H1 (cell line): ENCODE data around the gene HEXIM1. TPM values are rescaled to one million over a fixed set of nuclear protein-coding genes. Genes with fewer than 3 reads are reported as not detected.

Experiments used
- CTCF ChIA-PET: fragments of 300-600 bp; sonication (Branson Sonifier 250); formaldehyde crosslinking; loops from one replicate; lab custom pipeline; 2021; ENCODE audit not compliant: partially characterized antibody; lab: Charles Lee
- POLR2A ChIA-PET: fragments of 300-600 bp; sonication (Branson Sonifier 250); formaldehyde crosslinking; loops from one replicate; lab custom pipeline; 2021; ENCODE audit warnings: inconsistent platforms; ENCODE audit not compliant: partially characterized antibody; lab: Charles Lee
- DNase-seq, 2 experiments: peaks; one replicate each; pipeline versions ENCODE4 v3.0.0 to v3.0.0-alpha.2; 2010 to 2022; ENCODE audit warnings: low spot score in 2 of 2, low read depth in 1 of 2, mixed read lengths in 1 of 2
- FAIRE-seq: peaks from 2 replicates; lab custom pipeline; 2011; peaks lifted over from hg19 to GRCh38; lab: Jason Lieb, UNC
- H2AFZ ChIP-seq: 2 replicates; pipeline ENCODE4 v1.8.1; 2012; ENCODE audit warnings: low read length, inconsistent platforms
- H2AK5ac ChIP-seq: 2 replicates; pipeline ENCODE4 v1.6.1; 2013; ENCODE audit warnings: low read depth, low read length
- H2BK120ac ChIP-seq: replicated peaks from 2 replicates; pipeline ENCODE3; 2013; ENCODE audit warnings: low read depth, low read length, inconsistent platforms
- H2BK12ac ChIP-seq: 2 replicates; pipeline ENCODE4 v1.6.1; 2013; ENCODE audit warnings: low read depth, low read length
- H2BK15ac ChIP-seq: 2 replicates; pipeline ENCODE4 v1.6.1; 2013; ENCODE audit warnings: low read length
- H2BK20ac ChIP-seq: 2 replicates; pipeline ENCODE4 v1.6.1; 2013; ENCODE audit warnings: low read length
- H2BK5ac ChIP-seq: 2 replicates; pipeline ENCODE4 v1.6.1; 2013; ENCODE audit warnings: low read depth, low read length
- H3K14ac ChIP-seq: 2 replicates; pipeline ENCODE4 v1.6.1; 2013; ENCODE audit warnings: inconsistent platforms; ENCODE audit not compliant: insufficient read length
- H3K18ac ChIP-seq: 2 replicates; pipeline ENCODE4 v1.6.1; 2013; ENCODE audit warnings: low read length; ENCODE audit errors: extremely low read depth
- H3K23ac ChIP-seq: 2 replicates; pipeline ENCODE4 v1.6.1; 2013; ENCODE audit warnings: inconsistent platforms; ENCODE audit not compliant: insufficient read length
- H3K23me2 ChIP-seq: 2 replicates; pipeline ENCODE4 v1.6.1; 2013; ENCODE audit warnings: low read depth, low read length
- H3K27ac ChIP-seq: 2 replicates; pipeline ENCODE4 v1.6.1; 2011; ENCODE audit warnings: low read depth, low read length, inconsistent platforms
- H3K27me3 ChIP-seq, 4 experiments: replicated peaks in 1 of 4; 1 replicate in 1 of 4; 2 replicates in 3 of 4; pipeline versions ENCODE4 v1.6.1 to v1.8.1; 2011 to 2013; ENCODE audit warnings: low read length in 3 of 4, mild to moderate bottlenecking in 3 of 4, inconsistent platforms in 2 of 4, mixed read lengths in 2 of 4, moderate library complexity in 1 of 4; ENCODE audit not compliant: control insufficient read depth in 3 of 4, insufficient read depth in 3 of 4; ENCODE audit errors: extremely low read depth in 1 of 4
- H3K36me3 ChIP-seq, 4 experiments: 2 replicates each; pipeline versions ENCODE4 v1.6.1 to v1.8.1; 2011 to 2013; ENCODE audit warnings: mild to moderate bottlenecking in 4 of 4, low read length in 3 of 4, moderate library complexity in 2 of 4, control low read depth in 1 of 4, inconsistent platforms in 1 of 4; ENCODE audit not compliant: insufficient read depth in 4 of 4, control insufficient read depth in 2 of 4
- H3K4ac ChIP-seq: replicated peaks from 2 replicates; pipeline ENCODE3; 2013; ENCODE audit warnings: low read length, low read depth, mixed read lengths, inconsistent platforms; ENCODE audit not compliant: insufficient read length
- H3K4me1 ChIP-seq, 4 experiments: replicated peaks in 1 of 4; 1 replicate in 1 of 4; 2 replicates in 3 of 4; pipeline versions ENCODE4 v1.6.1 to v1.8.1; 2011 to 2013; ENCODE audit warnings: low read length in 3 of 4, inconsistent platforms in 2 of 4, mixed read lengths in 1 of 4; ENCODE audit not compliant: insufficient read depth in 4 of 4, control insufficient read depth in 3 of 4
- H3K4me2 ChIP-seq, 2 experiments: 2 replicates each; pipeline versions ENCODE4 v1.6.1 to v1.8.1; 2011 to 2013; ENCODE audit warnings: low read depth in 2 of 2, low read length in 2 of 2, control low read depth in 1 of 2, inconsistent platforms in 1 of 2, mild to moderate bottlenecking in 1 of 2; ENCODE audit not compliant: insufficient read depth in 1 of 2
- H3K4me3 ChIP-seq, 4 experiments: fragments of 200-600, 300-600 bp in 1 of 4; sonication (generic), shearing (Covaris generic), sonication (Bioruptor Twin) in 1 of 4; 2 replicates each; pipeline versions ENCODE4 v1.5.1 to v1.8.1; 2011 to 2016; ENCODE audit warnings: low read length in 4 of 4, low read depth in 3 of 4, control low read depth in 2 of 4, inconsistent platforms in 2 of 4, mild to moderate bottlenecking in 2 of 4, mixed read lengths in 1 of 4, moderate library complexity in 1 of 4; ENCODE audit not compliant: insufficient read depth in 2 of 4; ENCODE audit errors: extremely low read depth in 1 of 4
- H3K56ac ChIP-seq: replicated peaks from 2 replicates; pipeline ENCODE3; 2013; ENCODE audit warnings: low read depth, mild to moderate bottlenecking, mixed read lengths, low read length, inconsistent platforms; ENCODE audit not compliant: insufficient read length
- H3K79me1 ChIP-seq: 2 replicates; pipeline ENCODE4 v1.6.1; 2013; ENCODE audit warnings: low read depth, low read length, control low read depth
- H3K79me2 ChIP-seq, 2 experiments: 2 replicates each; pipeline versions ENCODE4 v1.6.1 to v1.8.1; 2012 to 2013; ENCODE audit warnings: low read length in 2 of 2, mild to moderate bottlenecking in 2 of 2, inconsistent platforms in 1 of 2; ENCODE audit not compliant: insufficient read depth in 2 of 2, control insufficient read depth in 1 of 2
- H3K9ac ChIP-seq, 4 experiments: replicated peaks in 1 of 4; 1 replicate in 1 of 4; 2 replicates in 3 of 4; pipeline versions ENCODE4 v1.6.1 to v1.8.1; 2011 to 2013; ENCODE audit warnings: low read depth in 3 of 4, low read length in 3 of 4, control low read depth in 2 of 4, mild to moderate bottlenecking in 2 of 4, moderate library complexity in 2 of 4, inconsistent platforms in 1 of 4; ENCODE audit errors: extremely low read depth in 1 of 4
- H3K9me3 ChIP-seq, 2 experiments: 2 replicates each; pipeline versions ENCODE4 v1.6.1 to v1.8.1; 2012 to 2013; ENCODE audit warnings: mild to moderate bottlenecking in 2 of 2, moderate library complexity in 2 of 2, control low read depth in 1 of 2, inconsistent platforms in 1 of 2, low read depth in 1 of 2, low read length in 1 of 2, mixed read lengths in 1 of 2; ENCODE audit not compliant: insufficient read depth in 2 of 2
- H4K20me1 ChIP-seq, 2 experiments: replicated peaks in 1 of 2; 2 replicates each; pipeline versions ENCODE3 to v1.8.1; 2011 to 2013; ENCODE audit warnings: inconsistent platforms in 2 of 2, low read length in 2 of 2, mild to moderate bottlenecking in 1 of 2; ENCODE audit not compliant: insufficient read depth in 2 of 2, control insufficient read depth in 1 of 2
- H4K5ac ChIP-seq: 2 replicates; pipeline ENCODE4 v1.6.1; 2013; ENCODE audit warnings: low read length, low read depth, mixed read lengths, inconsistent platforms; ENCODE audit not compliant: insufficient read length
- H4K8ac ChIP-seq: 2 replicates; pipeline ENCODE4 v1.8.0; 2013; ENCODE audit warnings: mild to moderate bottlenecking, moderate library complexity, low read length, inconsistent platforms; ENCODE audit not compliant: insufficient read depth; ENCODE audit errors: extremely low read depth
- H4K91ac ChIP-seq: replicated peaks from 2 replicates; pipeline ENCODE3; 2013; ENCODE audit warnings: low read length, mixed read lengths, inconsistent platforms; ENCODE audit not compliant: insufficient read length
- HDAC2 ChIP-seq, 2 experiments: fragments of 300-600 bp in 1 of 2; sonication (generic) in 1 of 2; IDR thresholded peaks; 2 replicates each; pipeline ENCODE4 v1.6.1; 2011 to 2012; ENCODE audit warnings: low read depth in 2 of 2, low read length in 2 of 2, mild to moderate bottlenecking in 2 of 2, moderate library complexity in 2 of 2, borderline replicate concordance in 1 of 2, inconsistent platforms in 1 of 2
- HDAC6 ChIP-seq: IDR thresholded peaks from one replicate; pipeline ENCODE4 v1.7.1; 2012; ENCODE audit warnings: low read depth, mild to moderate bottlenecking, inconsistent platforms, low read length, moderate library complexity
- JUND ChIP-seq: IDR thresholded peaks from 2 replicates; pipeline ENCODE4 v1.6.1; 2011; ENCODE audit warnings: mild to moderate bottlenecking, improper control_type of control experiment, low read length
- PHF8 ChIP-seq: fragments of 200-600 bp; sonication (generic); conservative IDR thresholded peaks from 2 replicates; pipeline ENCODE4 v1.7.1; 2012; ENCODE audit warnings: low read depth, mild to moderate bottlenecking, inconsistent platforms, low read length, moderate library complexity
- RAD21 ChIP-seq, 2 experiments: IDR thresholded peaks in 1 of 2; conservative IDR thresholded peaks in 1 of 2; 2 replicates each; pipeline ENCODE4 v1.6.1; 2011; ENCODE audit warnings: low read depth in 2 of 2, low read length in 2 of 2, improper control_type of control experiment in 1 of 2, inconsistent platforms in 1 of 2, mild to moderate bottlenecking in 1 of 2, moderate library complexity in 1 of 2
- RBBP5 ChIP-seq: IDR thresholded peaks from 2 replicates; pipeline ENCODE4 v1.7.1; 2012; ENCODE audit warnings: low read depth, mild to moderate bottlenecking, inconsistent platforms, low read length, moderate library complexity, borderline replicate concordance
- SIX5 ChIP-seq: IDR thresholded peaks from 2 replicates; pipeline ENCODE4 v1.6.1; 2011; ENCODE audit warnings: mild to moderate bottlenecking, low read depth, low read length
- WGBS, 2 experiments: shearing (Covaris generic) in 1 of 2; methylation state at CpG; one replicate each; pipeline versions ENCODE4 v1.1.6 to v1.1.7; 2013 to 2015; ENCODE audit warnings: low lambda C conversion rate in 2 of 2, mixed read lengths in 2 of 2, inconsistent platforms in 1 of 2, low coverage in 1 of 2, missing lambda C conversion rate in 1 of 2; ENCODE audit not compliant: insufficient replicate concordance in 2 of 2, insufficient coverage in 1 of 2, insufficient read length in 1 of 2; ENCODE audit errors: extremely low coverage in 1 of 2, missing lambda C conversion rate in 1 of 2; 5-methylcytosine and 5-hydroxymethylcytosine counted together
- polyA plus RNA-seq, 7 experiments: library from polyadenylated mRNA; depleted of rRNA in 3 of 7; stranded (reverse) in 5 of 7; unstranded in 2 of 7; fragments of >200 nt in 5 of 7; fragments of 200-250 nt in 2 of 7; gene quantifications; 1 replicate in 5 of 7; 2 replicates in 1 of 7; 4 replicates in 1 of 7; pipeline versions ENCODE4 v1.2.1 to v1.2.3, GENCODE V29; 2011 to 2013; ENCODE audit warnings: missing spikeins in 2 of 7, mixed read lengths in 2 of 7
- total RNA-seq: library from RNA; stranded (reverse); fragmentation: NEBNext Ultra II Directional; extraction: Animal tissue kit (Norgen Biotek cat#: 25700); gene quantifications from 2 replicates; pipeline ENCODE4 v1.2.1, GENCODE V29; 2021
- TF ChIP-seq, protein P1 (sequence below): IDR thresholded peaks from 2 replicates; pipeline ENCODE4 v1.6.1; 2011; ENCODE audit warnings: low read depth, mild to moderate bottlenecking, low read length; ENCODE audit not compliant: insufficient read depth

Gene HEXIM1
- total and polyA plus RNA-seq, 2 of the 8 experiments (the other 6 are each of a cell fraction or from before 2014, with no cell fraction given), result 9.1 to 38.3 TPM

DNA sequence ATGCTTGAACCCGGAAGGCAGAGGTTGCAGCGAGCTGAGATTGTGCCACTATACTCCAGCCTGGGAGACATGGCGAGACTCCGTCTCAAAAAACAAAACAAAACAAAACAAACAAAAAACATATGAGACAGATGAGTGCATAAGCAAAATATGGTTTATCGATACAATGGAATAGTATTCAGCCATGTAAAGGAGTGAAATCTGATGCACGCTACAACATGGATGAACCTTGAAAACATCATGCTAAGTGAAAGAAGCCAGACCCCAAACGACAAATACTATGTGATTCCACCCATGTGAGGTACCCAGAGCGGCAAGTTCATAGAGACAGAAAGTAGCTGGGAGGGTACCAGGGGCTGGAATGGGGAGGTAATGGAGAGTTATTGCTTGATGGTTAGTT lies 22.8 kb upstream of the HEXIM1 start:
- H2BK15ac ChIP-seq, result no peak overlapping the region
- FAIRE-seq (no peak), DNase-seq (no peak)
- no peak overlapping the region for H3K23ac ChIP-seq
- POLR2A ChIA-PET, result interaction anchor here (15.8 kb wide), 1 partner anchor 24 kb away, joined by 185 read pairs; the partner anchor contains the start of gene HEXIM1
- no peaks in the 10 kb centered on the region for H3K36me3 ChIP-seq
- H3K4me2 ChIP-seq, result no peak overlapping the region
- H2BK20ac ChIP-seq, result no peak overlapping the region
- H3K18ac ChIP-seq, result no peak overlapping the region
- H2AFZ ChIP-seq, result no peak overlapping the region
- H4K20me1 ChIP-seq, result peaks cover 0 to 3% of the 10 kb centered on the region in 2 experiments
- no peak overlapping the region for H3K4ac ChIP-seq
- no peak overlapping the region for H4K91ac ChIP-seq
- no peak overlapping the region for H3K27ac ChIP-seq
- H2BK12ac ChIP-seq, result no peak overlapping the region
- H2BK5ac ChIP-seq, result no peak overlapping the region
- H3K23me2 ChIP-seq, result peaks cover 2% of the 10 kb centered on the region; the same call in 1 of the 2 replicates
- CTCF ChIA-PET, result interaction anchor here (0.7 to 8.7 kb wide), 4 partner anchors 9 to 72 kb away, joined by 3 to 69 read pairs (median 10); partner anchors contain the start of gene ACBD4
- H2BK120ac ChIP-seq, result no peak overlapping the region
- H3K79me2 ChIP-seq, result no peaks in the 10 kb centered on the region
- no peaks in the 10 kb centered on the region for H3K27me3 ChIP-seq
- no peak overlapping the region for H2AK5ac ChIP-seq
- no peak overlapping the region for H3K56ac ChIP-seq
- peaks cover 0 to 18% (median 10%) of the 10 kb centered on the region in 4 experiments; a peak in 5 of 7 replicates for H3K4me1 ChIP-seq
- no peaks in the 10 kb centered on the region for H3K9me3 ChIP-seq
- H3K79me1 ChIP-seq, result no peaks in the 10 kb centered on the region
- H4K8ac ChIP-seq, result no peak overlapping the region
- H4K5ac ChIP-seq, result no peak overlapping the region
- 96% methylated on average over 8 of the region's 8 CpGs; no CpG with 5 or more reads in 1 of the 2 experiments for WGBS, 2 experiments
- no peak overlapping the region for H3K4me3 ChIP-seq
- H3K9ac ChIP-seq, result no peak overlapping the region
- no peak overlapping the region for H3K14ac ChIP-seq
- no peak for TF ChIP-seq HDAC2 (IDR thresholded peaks at IDR 0.05; ENCODE audit: borderline replicate concordance in 1 of 2, low read depth in 2 of 2, low read length in 2 of 2)
- TF ChIP-seq JUND, result no peak
- no peak for TF ChIP-seq RBBP5
- no peak for TF ChIP-seq SIX5
- TF ChIP-seq, protein P1, sequence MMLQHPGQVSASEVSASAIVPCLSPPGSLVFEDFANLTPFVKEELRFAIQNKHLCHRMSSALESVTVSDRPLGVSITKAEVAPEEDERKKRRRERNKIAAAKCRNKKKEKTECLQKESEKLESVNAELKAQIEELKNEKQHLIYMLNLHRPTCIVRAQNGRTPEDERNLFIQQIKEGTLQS, result no peak
- TF ChIP-seq HDAC6, result no peak
- no peak for TF ChIP-seq RAD21 (IDR thresholded peaks at IDR 0.05 in 1 of 2, conservative IDR thresholded peaks at IDR 0.05 in 1 of 2; ENCODE audit: low read depth in 2 of 2, low read length in 2 of 2)
- no peak for TF ChIP-seq PHF8
